Activated CD8-positive, alpha-beta memory T cell treated with anti-CD3 and anti-CD28 coated beads for 4 hours (primary cell): ENCODE data around the gene CXCL10.

ENCODE experiments used
- DNase-seq, 2 donors: peaks; one replicate each; pipeline ENCODE4 v3.0.0-alpha.2; 2020; ENCODE audit warnings: low read depth in 2 of 2

The CXCL10 gene

GRCh38 chr4:75992462-75992861, 30.8 kb downstream of the CXCL10 start:
- no peak for DNase-seq

- no peak for DNase-seq
Observed at GRCh38 chr4:75989846-75990528, 33.3 kb downstream of the CXCL10 start.

- DNase-seq = no peak
Observed at GRCh38 chr4:75985116-75985515, 38.2 kb downstream of the CXCL10 start.

GRCh38 chr4:75980576-75980975, 42.7 kb downstream of the CXCL10 start:
- no peak for DNase-seq

- no peak for DNase-seq
Observed at GRCh38 chr4:75976177-75976576, 47.1 kb downstream of the CXCL10 start.

GRCh38 chr4:75973766-75974165, 49.5 kb downstream of the CXCL10 start:
- DNase-seq = no peak
